ENCODE measurements around the gene APOLD1. TPM values are rescaled to one million over a fixed set of nuclear protein-coding genes. Genes with fewer than 3 reads are reported as not detected.
"Not testable (repeated sequence)": the region's sequence is repeated elsewhere in the genome, so short reads cannot be mapped to it uniquely, and the experiment has no call there.

The APOLD1 gene
- total and polyA plus RNA-seq, 2 of the 8 experiments (the other 6 are each of a cell fraction or from before 2014, with no cell fraction given) = 0.12 to 0.71 TPM

DNA sequence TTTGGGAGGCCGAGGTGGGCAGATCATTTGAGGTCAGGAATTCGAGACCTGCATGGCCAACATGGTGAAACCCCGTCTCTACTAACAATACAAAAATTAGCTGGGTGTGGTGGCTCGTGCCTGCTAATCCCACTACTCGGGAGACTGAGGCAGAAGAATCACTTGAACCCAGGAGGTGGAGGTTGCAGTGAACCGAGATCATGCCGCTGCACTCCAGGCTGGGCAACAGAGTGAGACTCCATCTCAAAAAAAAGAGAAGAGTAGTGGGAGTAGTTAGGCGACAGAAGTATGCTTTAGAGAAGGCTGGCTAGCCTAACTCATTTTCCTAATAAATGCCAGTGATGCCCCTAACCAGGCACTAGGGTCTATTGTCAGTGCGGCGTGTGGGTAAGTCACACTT, 54.0 kb downstream of the APOLD1 start:
- H3K4ac ChIP-seq (replicated peaks; ENCODE audit: insufficient read length, low read depth, low read length); H3K14ac ChIP-seq (ENCODE audit: insufficient read length); H3K23me2 ChIP-seq (ENCODE audit: low read depth, low read length); H2BK5ac ChIP-seq (ENCODE audit: low read depth, low read length); H4K5ac ChIP-seq (ENCODE audit: insufficient read length, low read depth, low read length); H3K4me2 ChIP-seq (ENCODE audit: insufficient read depth in 1 of 2, low read depth in 2 of 2, low read length in 2 of 2); POLR2A ChIA-PET (ENCODE audit: partially characterized antibody); H3K18ac ChIP-seq (ENCODE audit: extremely low read depth, low read length); H2AFZ ChIP-seq (ENCODE audit: low read length); H3K79me2 ChIP-seq (ENCODE audit: control insufficient read depth in 1 of 2, insufficient read depth in 2 of 2, low read length in 2 of 2); H2BK15ac ChIP-seq (ENCODE audit: low read length); H3K4me3 ChIP-seq (ENCODE audit: extremely low read depth in 1 of 4, insufficient read depth in 2 of 4, low read depth in 3 of 4, low read length in 4 of 4); H2BK120ac ChIP-seq (replicated peaks; ENCODE audit: low read depth, low read length); H2BK20ac ChIP-seq (ENCODE audit: low read length); H3K27ac ChIP-seq (ENCODE audit: low read depth, low read length); H2BK12ac ChIP-seq (ENCODE audit: low read depth, low read length); H2AK5ac ChIP-seq (ENCODE audit: low read depth, low read length); H4K8ac ChIP-seq (ENCODE audit: extremely low read depth, insufficient read depth, low read length); H3K23ac ChIP-seq (ENCODE audit: insufficient read length); H3K56ac ChIP-seq (replicated peaks; ENCODE audit: insufficient read length, low read depth, low read length); H3K9ac ChIP-seq (replicated peaks in 1 of 4; ENCODE audit: extremely low read depth in 1 of 4, low read depth in 3 of 4, low read length in 3 of 4); FAIRE-seq; H3K27me3 ChIP-seq (replicated peaks in 1 of 4; ENCODE audit: control insufficient read depth in 3 of 4, extremely low read depth in 1 of 4, insufficient read depth in 3 of 4, low read length in 3 of 4); DNase-seq (ENCODE audit: low read depth in 1 of 2, low spot score in 2 of 2); H3K9me3 ChIP-seq (ENCODE audit: insufficient read depth in 2 of 2, low read depth in 1 of 2, low read length in 1 of 2); H3K4me1 ChIP-seq (replicated peaks in 1 of 4; ENCODE audit: control insufficient read depth in 3 of 4, insufficient read depth in 4 of 4, low read length in 3 of 4); H3K79me1 ChIP-seq (ENCODE audit: low read depth, low read length); H4K20me1 ChIP-seq (replicated peaks in 1 of 2; ENCODE audit: control insufficient read depth in 1 of 2, insufficient read depth in 2 of 2, low read length in 2 of 2); H4K91ac ChIP-seq (replicated peaks; ENCODE audit: insufficient read length, low read length): not testable (repeated sequence)
- CTCF ChIA-PET (ENCODE audit: partially characterized antibody) = interaction anchor here (3.8 kb wide), 1 partner anchor 12 kb away, joined by 30 read pairs; no protein-coding TSS in a partner anchor
- H3K36me3 ChIP-seq (ENCODE audit: control insufficient read depth in 2 of 4, insufficient read depth in 4 of 4, low read length in 3 of 4) = peaks cover 2 to 10% (median 4%) of the 10 kb centered on the region in 4 experiments; a peak in 4 of 8 replicates
- WGBS, 2 experiments (ENCODE audit: extremely low coverage in 1 of 2, insufficient coverage in 1 of 2, insufficient read length in 1 of 2, insufficient replicate concordance in 2 of 2, low coverage in 1 of 2, low lambda C conversion rate in 2 of 2, missing lambda C conversion rate in 1 of 2) = 91% methylated on average over 10 of the region's 10 CpGs; no CpG with 5 or more reads in 1 of the 2 experiments

Data from H1 (cell line).